Muscle of back (tissue), 11 donors: ENCODE data around the gene C3AR1. TPM values are rescaled to one million over a fixed set of nuclear protein-coding genes. Genes with fewer than 3 reads are reported as not detected.
A peak's percentile ranks its signal among the peaks of the same experiment; 100 is the strongest.
"Not testable (repeated sequence)": the region's sequence is repeated elsewhere in the genome, so short reads cannot be mapped to it uniquely, and the experiment has no call there.

ENCODE experiments used
- DNase-seq, 3 donors: peaks; one replicate each; pipeline versions ENCODE4 v3.0.0 to v3.0.0-alpha.2; 2013
- polyA plus RNA-seq, 10 donors: library from polyadenylated mRNA; unstranded; fragments of 120-200 nt; gene quantifications; one replicate each; pipeline ENCODE4 v1.2.1, GENCODE V29; 2013; ENCODE audit not compliant: insufficient read length in 10 of 10

C3AR1 gene
- polyA plus RNA-seq, 10 donors, result 3.6 to 6.6 (median 5.5) TPM

GRCh38 chr12:8030189-8030588 is 36.0 kb downstream of the C3AR1 start:
- DNase-seq, result no peak

- DNase-seq, result no peak
Measured at GRCh38 chr12:8028267-8028666, 37.9 kb downstream of the C3AR1 start.

- DNase-seq, result no peak
Measured at GRCh38 chr12:8027856-8028255, 38.3 kb downstream of the C3AR1 start.

GRCh38 chr12:8026291-8026900 is 39.8 kb downstream of the C3AR1 start:
- peak; percentile 99 to 100 (median 99) for DNase-seq

- no peak for DNase-seq
Measured at GRCh38 chr12:8018666-8019581, 47.2 kb downstream of the C3AR1 start.

GRCh38 chr12:8018213-8018612 is 47.9 kb downstream of the C3AR1 start:
- not testable (repeated sequence) for DNase-seq

- DNase-seq, result no peak
Measured at GRCh38 chr12:8014836-8015235, 51.3 kb downstream of the C3AR1 start.

- no peak for DNase-seq
Measured at GRCh38 chr12:8012651-8013309, 53.4 kb downstream of the C3AR1 start.

GRCh38 chr12:8011331-8011730 is 54.8 kb downstream of the C3AR1 start:
- no peak for DNase-seq

Other genes with a start within 250 kb of the C3AR1 start
- 1 to 10 TPM in 1 of 10 donors, under 1 TPM in 8, not detected in 1; 0.08 to 1.1 (median 0.36) TPM for gene SLC2A14, start 193.4 kb downstream of the C3AR1 start, polyA plus RNA-seq
- 100 to 1,000 TPM in 1 of 10 donors, 10 to 100 TPM in 9; 10.6 to 102 (median 18.5) TPM for gene SLC2A3, start 130.2 kb downstream of the C3AR1 start, polyA plus RNA-seq
- gene FOXJ2, start 33.6 kb downstream of the C3AR1 start, polyA plus RNA-seq, result 10 to 100 TPM; 18.5 to 23.7 (median 19.7) TPM
- 10 to 100 TPM; 16.6 to 28.7 (median 23.7) TPM for gene NECAP1, start 15.9 kb upstream of the C3AR1 start, polyA plus RNA-seq
- 1 to 10 TPM in 6 of 10 donors, under 1 TPM in 4; 0.54 to 4.2 (median 1.4) TPM for gene CLEC4A, start 57.3 kb upstream of the C3AR1 start, polyA plus RNA-seq
- gene ZNF705A, start 90.7 kb upstream of the C3AR1 start, polyA plus RNA-seq, result under 1 TPM in 1 of 10 donors, not detected in 9; 0.20 TPM
- 1 to 10 TPM in 3 of 10 donors, under 1 TPM in 7; 0.29 to 1.4 (median 0.75) TPM for gene FAM90A1, start 161.3 kb upstream of the C3AR1 start, polyA plus RNA-seq